Stimulated activated CD4-positive, alpha-beta T cell treated with anti-CD3 and anti-CD28 coated beads, Interleukin-15, amount 100 ng/mL, for 24 hours (primary cell): ENCODE data around the gene TNS4.

ENCODE experiments used
- DNase-seq: peaks from one replicate; pipeline ENCODE4 v3.0.0-alpha.2; 2020

Gene TNS4

GRCh38 chr17:40487371-40488020 is 13.9 kb downstream of the TNS4 start:
- DNase-seq: no peak

- no peak for DNase-seq
Measured at GRCh38 chr17:40486522-40487370, 14.7 kb downstream of the TNS4 start.

DNA sequence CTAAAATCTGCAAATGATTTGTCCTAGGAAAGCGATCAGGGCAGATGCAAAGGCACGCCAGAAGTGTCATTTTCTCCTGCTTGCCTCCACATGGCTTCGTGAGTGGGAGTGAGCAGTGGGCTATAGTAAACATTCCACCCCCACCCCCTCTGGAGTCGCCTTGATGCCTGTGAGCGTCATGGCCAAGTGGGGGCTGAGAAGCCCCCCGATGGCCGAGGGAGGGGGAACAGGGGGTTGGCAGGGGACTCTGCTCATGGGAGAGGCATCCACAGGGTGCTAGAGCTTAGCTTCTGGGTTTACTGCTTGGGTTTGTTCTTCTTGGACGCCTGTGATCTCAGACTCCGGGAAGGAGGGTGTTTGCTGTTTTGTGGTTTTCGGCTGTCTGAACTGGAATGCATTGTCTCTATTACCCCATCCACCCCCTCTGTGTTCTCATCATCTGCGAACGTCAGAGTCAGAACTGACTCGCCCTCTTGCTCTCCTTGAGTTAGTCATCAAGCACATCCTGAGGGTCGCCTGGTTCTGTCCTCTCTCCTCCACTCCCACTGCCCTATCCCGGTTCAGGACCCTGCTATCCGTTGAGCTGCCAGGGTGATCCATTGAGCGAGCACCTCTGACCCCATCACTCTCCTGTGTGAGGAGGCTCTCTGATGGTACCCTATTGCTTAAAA is 15.4 kb downstream of the TNS4 start:
- DNase-seq: peak; percentile 38

DNA sequence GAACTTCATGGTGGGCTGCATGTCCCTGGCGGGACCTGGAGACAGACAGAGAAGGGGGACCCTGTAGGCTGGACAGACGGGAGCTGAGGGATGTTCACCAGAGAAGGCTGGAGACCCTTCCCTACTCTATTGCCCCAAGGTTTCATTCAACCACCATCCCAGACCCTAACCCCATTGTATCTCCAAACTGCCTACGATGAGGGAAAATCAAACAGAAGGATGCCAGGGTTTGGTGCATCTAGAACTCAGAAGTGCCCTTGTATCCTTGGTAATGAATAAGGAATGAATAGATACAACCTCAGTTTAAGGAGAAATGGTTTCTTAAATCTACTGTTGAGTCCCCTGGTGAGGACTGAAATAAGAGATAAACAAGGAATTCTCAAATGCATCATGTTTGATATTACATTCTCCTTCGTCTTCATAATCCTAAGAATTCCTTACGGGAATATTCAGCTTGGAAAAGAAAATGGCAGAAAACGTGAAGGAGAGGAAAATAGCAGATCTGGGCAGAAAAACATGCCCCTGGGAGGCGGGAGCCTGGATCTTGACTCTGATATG is 16.4 kb downstream of the TNS4 start:
- no peak for DNase-seq

GRCh38 chr17:40484285-40484972 is 17.0 kb downstream of the TNS4 start:
- DNase-seq: no peak

DNA sequence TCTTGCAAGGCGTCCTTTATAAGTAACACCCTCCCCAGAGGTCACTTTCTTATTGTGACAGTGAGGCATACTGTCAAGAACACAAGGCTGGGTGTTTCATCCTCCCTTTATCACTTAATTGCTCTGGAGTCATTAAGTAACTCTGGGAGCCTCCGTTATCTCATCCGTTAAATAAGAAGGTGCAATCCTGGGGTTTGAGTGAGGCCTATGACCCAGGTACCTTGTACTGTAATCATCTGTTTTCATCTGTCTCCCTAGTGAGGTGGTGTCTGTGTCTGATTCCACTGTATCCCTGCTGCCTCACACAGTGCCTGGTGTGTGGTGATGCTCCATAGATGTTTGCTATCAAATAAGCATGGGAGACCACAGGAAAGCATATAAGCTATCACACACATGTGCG is 17.7 kb downstream of the TNS4 start:
- DNase-seq: no peak

GRCh38 chr17:40482722-40483121 is 18.7 kb downstream of the TNS4 start:
- DNase-seq: no peak

GRCh38 chr17:40481106-40481505 is 20.3 kb downstream of the TNS4 start:
- no peak for DNase-seq

DNA sequence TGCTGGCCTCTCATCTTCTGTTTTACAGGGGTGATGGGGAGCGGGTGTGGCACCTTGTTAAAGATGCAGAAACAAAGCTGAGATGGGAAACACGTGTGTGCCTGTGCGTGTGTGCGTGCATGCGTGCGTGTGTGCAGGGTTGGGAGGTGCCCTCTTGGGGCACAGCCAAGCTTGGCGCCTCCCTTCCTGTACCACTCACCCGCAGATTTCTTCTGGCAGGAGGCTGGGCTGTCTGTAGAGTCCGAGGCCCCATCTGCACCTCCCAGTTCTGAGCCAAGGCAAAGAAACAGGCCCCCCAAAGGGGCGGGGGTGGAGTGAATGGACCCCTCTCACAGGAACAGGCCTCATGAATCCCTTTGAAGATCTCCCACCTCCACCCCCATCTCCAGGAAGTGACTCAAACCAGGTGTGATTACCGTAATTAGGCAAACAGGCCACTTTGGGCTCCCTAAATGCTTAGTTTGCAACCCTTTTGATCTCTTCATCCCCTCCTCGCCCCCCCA is 20.9 kb downstream of the TNS4 start:
- DNase-seq: peak; percentile 91

- DNase-seq: no peak
Measured at GRCh38 chr17:40479754-40480480, 21.5 kb downstream of the TNS4 start.

- DNase-seq: no peak
Measured at GRCh38 chr17:40478486-40478885, 22.9 kb downstream of the TNS4 start.

DNA sequence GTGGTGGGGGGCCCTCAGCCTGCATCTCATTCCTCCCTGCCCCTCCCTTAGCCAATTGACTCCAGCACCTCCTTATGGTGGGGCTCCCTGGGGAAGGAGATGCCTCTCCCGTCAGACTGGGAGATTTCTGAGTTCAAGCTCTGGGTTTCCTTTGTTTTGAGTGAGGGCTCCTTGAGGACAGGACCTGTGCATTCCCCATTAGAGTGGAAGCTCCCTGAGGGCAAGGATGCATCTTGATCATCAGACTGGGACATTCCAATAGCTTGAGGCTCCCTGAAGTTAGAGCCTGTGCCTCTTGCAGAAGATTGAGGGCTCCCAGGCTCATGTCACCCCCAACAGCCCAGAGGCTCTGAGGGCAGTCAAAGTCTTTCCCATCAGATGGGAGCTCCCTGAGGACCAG is 23.6 kb downstream of the TNS4 start:
- no peak for DNase-seq

GRCh38 chr17:40475234-40475908 is 26.1 kb downstream of the TNS4 start:
- DNase-seq: no peak

DNA sequence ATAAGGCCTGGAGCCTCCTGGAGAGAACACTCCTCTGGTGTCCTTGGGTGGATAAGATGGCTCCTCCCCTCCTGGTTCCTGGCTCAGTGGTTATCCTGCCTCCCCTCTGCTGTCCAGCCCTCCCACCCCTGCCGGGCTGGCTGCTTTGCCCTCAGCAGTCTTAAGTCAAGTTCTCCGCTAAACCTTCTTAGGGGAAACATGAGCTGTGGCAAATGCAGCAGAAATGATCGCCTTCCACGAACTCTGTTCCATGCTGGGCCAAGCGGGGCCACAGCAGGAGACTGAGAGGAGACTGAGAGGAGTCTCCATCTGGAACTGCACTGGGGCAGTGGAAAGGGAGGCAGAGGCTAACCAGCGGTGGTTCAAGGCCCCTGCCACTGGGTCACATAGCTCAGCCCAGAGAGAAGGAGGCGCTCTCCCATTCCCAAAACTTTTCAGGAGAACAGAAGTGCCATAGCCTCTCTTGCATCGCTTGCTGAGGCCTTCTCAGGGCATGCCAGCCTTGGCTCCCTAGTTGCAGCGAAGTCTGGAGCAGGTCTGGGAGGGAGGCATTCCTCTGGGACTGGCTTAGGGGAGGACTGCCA is 26.9 kb downstream of the TNS4 start:
- DNase-seq: no peak

GRCh38 chr17:40473573-40474365 is 27.7 kb downstream of the TNS4 start:
- DNase-seq: no peak

DNA sequence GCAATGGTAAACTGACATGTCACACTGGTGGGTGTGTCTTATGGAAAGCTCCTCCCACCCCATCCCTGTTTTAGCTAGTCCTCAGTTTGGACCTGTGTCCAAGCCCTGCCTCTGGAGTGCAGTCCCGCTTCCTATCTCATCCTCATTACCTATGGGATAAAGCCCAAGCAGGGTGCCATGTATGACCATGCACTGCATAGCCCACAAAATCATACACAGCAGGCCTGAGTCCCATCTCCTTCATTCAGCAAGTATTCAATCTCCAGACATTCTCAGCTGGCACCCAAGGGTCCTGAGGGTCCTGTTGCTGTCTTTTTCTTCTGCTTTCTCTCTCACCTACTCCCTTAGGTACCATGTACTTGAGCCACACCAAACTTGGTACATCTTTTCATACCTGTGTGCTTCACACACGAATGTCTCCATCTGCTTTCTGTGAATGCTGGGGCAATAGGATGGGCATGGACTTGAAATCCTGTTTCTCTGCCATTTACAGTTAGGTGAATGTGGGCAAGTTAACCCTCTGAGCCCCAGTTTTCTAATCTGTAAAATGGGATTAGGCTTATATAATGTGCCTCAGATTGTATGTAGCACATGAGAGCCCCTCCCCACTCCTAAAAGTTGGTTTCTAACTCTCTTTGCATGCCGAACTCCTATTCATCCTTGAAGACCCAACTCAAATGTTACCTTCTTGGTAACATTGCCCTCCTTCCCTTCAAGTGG is 28.5 kb downstream of the TNS4 start:
- DNase-seq: no peak

DNA sequence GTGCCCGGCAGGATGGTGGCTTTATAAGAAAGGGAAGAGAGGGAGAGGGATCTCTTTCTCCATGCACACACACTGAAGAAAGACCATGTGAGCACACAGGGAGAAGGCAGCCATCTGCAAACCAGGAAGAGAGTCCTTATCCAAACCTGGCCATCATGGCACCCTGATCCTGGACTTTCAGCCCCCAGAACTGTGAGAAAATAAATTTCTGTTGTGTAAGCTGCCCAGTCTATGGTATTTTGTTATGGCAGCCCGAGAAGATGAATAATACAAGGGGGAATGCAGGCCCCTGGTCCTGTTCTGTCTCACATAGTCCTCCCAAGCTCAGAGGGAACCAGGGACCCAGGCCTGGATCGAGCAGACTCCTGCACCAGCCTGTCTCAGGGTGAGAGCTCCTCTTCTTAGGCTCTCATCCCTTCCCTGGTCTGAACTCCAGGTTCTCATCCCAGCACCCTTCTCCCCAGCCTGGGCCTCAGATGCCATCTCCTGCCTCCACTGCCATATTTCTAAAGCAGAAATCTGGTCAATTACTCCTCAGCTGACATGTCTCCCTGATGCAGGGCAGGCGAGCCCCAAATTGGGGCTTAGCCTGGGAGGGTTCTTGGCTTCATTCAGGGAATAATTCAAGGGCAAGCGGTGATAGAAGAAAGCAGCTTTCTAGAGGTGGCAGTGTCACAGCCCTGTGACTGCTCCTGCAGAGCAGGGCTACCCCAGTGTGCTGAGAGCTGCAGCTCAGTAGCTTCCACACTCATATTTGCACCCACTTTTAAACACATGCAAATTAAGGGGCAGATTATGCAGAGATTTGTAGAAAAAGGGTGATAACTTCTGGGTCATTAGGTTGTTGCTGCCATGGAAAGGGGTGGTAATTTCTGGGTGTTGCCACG is 29.3 kb downstream of the TNS4 start:
- DNase-seq: no peak
